WTC11 (cell line): ENCODE data around the gene GFOD2.

Experiments
- AFF4 ChIP-seq: sonication (generic); formaldehyde crosslinking; IDR thresholded peaks from 2 replicates; pipeline ENCODE4 v1.8.1; 2023; ENCODE audit warnings: mild to moderate bottlenecking, missing genetic modification reagents, borderline replicate concordance
- CTCF ChIP-seq: fragments of 200-600 bp; IDR thresholded peaks from 2 replicates; pipeline ENCODE4 v1.8.0; 2022; ENCODE audit warnings: antibody characterized with exemption
- ETV6 ChIP-seq: sonication (generic); formaldehyde crosslinking; IDR thresholded peaks from 2 replicates; pipeline ENCODE4 v1.8.1; 2022; ENCODE audit warnings: mild to moderate bottlenecking, missing genetic modification reagents
- FOXK1 ChIP-seq: sonication (generic); formaldehyde crosslinking; IDR thresholded peaks from 2 replicates; pipeline ENCODE4 v1.8.0; 2022; ENCODE audit warnings: mild to moderate bottlenecking, moderate library complexity, missing genetic modification reagents
- JAZF1 ChIP-seq: fragments of 250-450 bp; sonication (Bioruptor Pico); IDR thresholded peaks from 2 replicates; pipeline ENCODE4 v1.9.0; 2021; ENCODE audit warnings: moderate library complexity, mild to moderate bottlenecking, inconsistent platforms
- JUN ChIP-seq: sonication (generic); formaldehyde crosslinking; IDR thresholded peaks from 2 replicates; pipeline ENCODE4 v1.8.0; 2023; ENCODE audit warnings: mild to moderate bottlenecking, missing genetic modification reagents
- ZNF281 ChIP-seq: sonication (generic); formaldehyde crosslinking; IDR thresholded peaks from 2 replicates; pipeline ENCODE4 v1.8.0; 2023; ENCODE audit warnings: mild to moderate bottlenecking, missing genetic modification reagents
- ZSCAN18 ChIP-seq: fragments of 250-450 bp; sonication (Bioruptor Pico); IDR thresholded peaks from 2 replicates; pipeline ENCODE4 v2.1.2; 2022; ENCODE audit warnings: mild to moderate bottlenecking, moderate library complexity
- TF ChIP-seq, protein P1 (sequence below): sonication (generic); formaldehyde crosslinking; conservative IDR thresholded peaks from 2 replicates; pipeline ENCODE4 v1.8.1; 2022; ENCODE audit warnings: mild to moderate bottlenecking, missing genetic modification reagents
- TF ChIP-seq, protein P2 (sequence below): sonication (generic); formaldehyde crosslinking; IDR thresholded peaks from 2 replicates; pipeline ENCODE4 v1.8.1; 2023; ENCODE audit warnings: mild to moderate bottlenecking, missing genetic modification reagents, moderate library complexity
- TF ChIP-seq, protein P3 (sequence below): sonication (generic); formaldehyde crosslinking; IDR thresholded peaks from 2 replicates; pipeline ENCODE4 v1.8.0; 2022; ENCODE audit warnings: missing genetic modification reagents

GRCh38 chr16:67761924-67762323, 42.8 kb upstream of the GFOD2 start:
- TF ChIP-seq ETV6 (CRISPR knock-in tag) (no peak), JAZF1 (CRISPR knock-in tag) (no peak), CTCF (no peak), ZSCAN18 (CRISPR knock-in tag) (no peak), JUN (CRISPR knock-in tag) (no peak), ZNF281 (CRISPR knock-in tag) (no peak), FOXK1 (CRISPR knock-in tag) (no peak), AFF4 (CRISPR knock-in tag) (no peak)
- TF ChIP-seq, protein P1, sequence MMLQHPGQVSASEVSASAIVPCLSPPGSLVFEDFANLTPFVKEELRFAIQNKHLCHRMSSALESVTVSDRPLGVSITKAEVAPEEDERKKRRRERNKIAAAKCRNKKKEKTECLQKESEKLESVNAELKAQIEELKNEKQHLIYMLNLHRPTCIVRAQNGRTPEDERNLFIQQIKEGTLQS (CRISPR knock-in tag) = no peak
- TF ChIP-seq, protein P2, sequence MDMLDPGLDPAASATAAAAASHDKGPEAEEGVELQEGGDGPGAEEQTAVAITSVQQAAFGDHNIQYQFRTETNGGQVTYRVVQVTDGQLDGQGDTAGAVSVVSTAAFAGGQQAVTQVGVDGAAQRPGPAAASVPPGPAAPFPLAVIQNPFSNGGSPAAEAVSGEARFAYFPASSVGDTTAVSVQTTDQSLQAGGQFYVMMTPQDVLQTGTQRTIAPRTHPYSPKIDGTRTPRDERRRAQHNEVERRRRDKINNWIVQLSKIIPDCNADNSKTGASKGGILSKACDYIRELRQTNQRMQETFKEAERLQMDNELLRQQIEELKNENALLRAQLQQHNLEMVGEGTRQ (CRISPR knock-in tag) = no peak
- TF ChIP-seq, protein P3, sequence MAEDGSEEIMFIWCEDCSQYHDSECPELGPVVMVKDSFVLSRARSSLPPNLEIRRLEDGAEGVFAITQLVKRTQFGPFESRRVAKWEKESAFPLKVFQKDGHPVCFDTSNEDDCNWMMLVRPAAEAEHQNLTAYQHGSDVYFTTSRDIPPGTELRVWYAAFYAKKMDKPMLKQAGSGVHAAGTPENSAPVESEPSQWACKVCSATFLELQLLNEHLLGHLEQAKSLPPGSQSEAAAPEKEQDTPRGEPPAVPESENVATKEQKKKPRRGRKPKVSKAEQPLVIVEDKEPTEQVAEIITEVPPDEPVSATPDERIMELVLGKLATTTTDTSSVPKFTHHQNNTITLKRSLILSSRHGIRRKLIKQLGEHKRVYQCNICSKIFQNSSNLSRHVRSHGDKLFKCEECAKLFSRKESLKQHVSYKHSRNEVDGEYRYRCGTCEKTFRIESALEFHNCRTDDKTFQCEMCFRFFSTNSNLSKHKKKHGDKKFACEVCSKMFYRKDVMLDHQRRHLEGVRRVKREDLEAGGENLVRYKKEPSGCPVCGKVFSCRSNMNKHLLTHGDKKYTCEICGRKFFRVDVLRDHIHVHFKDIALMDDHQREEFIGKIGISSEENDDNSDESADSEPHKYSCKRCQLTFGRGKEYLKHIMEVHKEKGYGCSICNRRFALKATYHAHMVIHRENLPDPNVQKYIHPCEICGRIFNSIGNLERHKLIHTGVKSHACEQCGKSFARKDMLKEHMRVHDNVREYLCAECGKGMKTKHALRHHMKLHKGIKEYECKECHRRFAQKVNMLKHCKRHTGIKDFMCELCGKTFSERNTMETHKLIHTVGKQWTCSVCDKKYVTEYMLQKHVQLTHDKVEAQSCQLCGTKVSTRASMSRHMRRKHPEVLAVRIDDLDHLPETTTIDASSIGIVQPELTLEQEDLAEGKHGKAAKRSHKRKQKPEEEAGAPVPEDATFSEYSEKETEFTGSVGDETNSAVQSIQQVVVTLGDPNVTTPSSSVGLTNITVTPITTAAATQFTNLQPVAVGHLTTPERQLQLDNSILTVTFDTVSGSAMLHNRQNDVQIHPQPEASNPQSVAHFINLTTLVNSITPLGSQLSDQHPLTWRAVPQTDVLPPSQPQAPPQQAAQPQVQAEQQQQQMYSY (CRISPR knock-in tag) = no peak
